ENCODE measurements around the gene NAALADL2. TPM values are rescaled to one million over a fixed set of nuclear protein-coding genes. Genes with fewer than 3 reads are reported as not detected.

The NAALADL2 gene
- total and polyA plus RNA-seq, 2 of the 8 experiments (the other 6 are each of a cell fraction or from before 2014, with no cell fraction given) = 0.12 to 0.22 TPM

- no peak for TF ChIP-seq GABPA (IDR thresholded peaks at IDR 0.05; ENCODE audit: borderline replicate concordance, insufficient read depth, low read length)
Observed at GRCh38 chr3:174959556-174960065, 100.5 kb downstream of the NAALADL2 start (continued).
